ENCODE measurements around the gene TNFRSF11A.

- TF ChIP-seq POLR2AphosphoS5 (IDR thresholded peaks at IDR 0.05; ENCODE audit: low read depth, low read length) (no peak), POLR2A (IDR thresholded peaks at IDR 0.05; ENCODE audit: low read depth, low read length) (no peak), TAF1 (IDR thresholded peaks at IDR 0.05; ENCODE audit: borderline replicate concordance, low read depth, low read length) (no peak)
These were observed 7.3 kb downstream of the TNFRSF11A start for GRCh38 chr18:62332431-62332830.

Measured in GM12892 (cell line).